GM19043 (cell line): ENCODE results near the gene MAPKAPK3.
A peak's percentile ranks its signal among the peaks of the same experiment; 100 is the strongest.

Experiments
- ATAC-seq: cut with Tn5 transposase; IDR thresholded peaks from one replicate; pipeline ENCODE4 v1.9.1; 2021; ENCODE audit warnings: low read depth; ENCODE audit not compliant: unreplicated experiment

MAPKAPK3 gene

GRCh38 chr3:50586763-50587070, 30.2 kb upstream of the MAPKAPK3 start:
- no peak for ATAC-seq

GRCh38 chr3:50587373-50587772, 29.6 kb upstream of the MAPKAPK3 start:
- ATAC-seq = no peak

GRCh38 chr3:50587806-50588758, 28.9 kb upstream of the MAPKAPK3 start:
- ATAC-seq = no peak

- ATAC-seq = no peak
Measured at GRCh38 chr3:50588759-50589433, 28.1 kb upstream of the MAPKAPK3 start.

GRCh38 chr3:50591196-50591741, 25.7 kb upstream of the MAPKAPK3 start:
- ATAC-seq = peak; percentile 4

- no peak for ATAC-seq
Measured at GRCh38 chr3:50592568-50592967, 24.4 kb upstream of the MAPKAPK3 start.

GRCh38 chr3:50594253-50594785, 22.6 kb upstream of the MAPKAPK3 start:
- no peak for ATAC-seq

- ATAC-seq = no peak
Measured at GRCh38 chr3:50599115-50599715, 17.7 kb upstream of the MAPKAPK3 start.

GRCh38 chr3:50599716-50600118, 17.2 kb upstream of the MAPKAPK3 start:
- ATAC-seq = no peak

GRCh38 chr3:50600141-50600753, 16.7 kb upstream of the MAPKAPK3 start:
- ATAC-seq = no peak

GRCh38 chr3:50600841-50601591, 15.9 kb upstream of the MAPKAPK3 start:
- peak; percentile 56 for ATAC-seq

- no peak for ATAC-seq
Measured at GRCh38 chr3:50602595-50603191, 14.3 kb upstream of the MAPKAPK3 start.

- no peak for ATAC-seq
Measured at GRCh38 chr3:50603261-50604109, 13.5 kb upstream of the MAPKAPK3 start.

- no peak for ATAC-seq
Measured at GRCh38 chr3:50604110-50604621, 12.8 kb upstream of the MAPKAPK3 start.

GRCh38 chr3:50604628-50605588, 12.0 kb upstream of the MAPKAPK3 start:
- no peak for ATAC-seq

GRCh38 chr3:50605901-50606326, 11.0 kb upstream of the MAPKAPK3 start:
- ATAC-seq = no peak

GRCh38 chr3:50606596-50606995, 10.4 kb upstream of the MAPKAPK3 start:
- ATAC-seq = no peak
